ENCODE data around the gene LRRC71.
A peak's percentile ranks its signal among the peaks of the same experiment; 100 is the strongest.

Gene LRRC71

GRCh38 chr1:156920233-156921052, at the start of gene LRRC71:
Gene LRRC71, plus strand, starts transcription at chr1:156920632. Its CDS starts 172 bp downstream, at chr1:156920804.
- peak; percentile 58 for DNase-seq (ENCODE audit: low spot score)

GRCh38 chr1:156873659-156874058, 46.8 kb upstream of the LRRC71 start:
- no peak for DNase-seq (ENCODE audit: low spot score)

GRCh38 chr1:156874142-156874541, 46.3 kb upstream of the LRRC71 start:
- DNase-seq (ENCODE audit: low spot score) = no peak

GRCh38 chr1:156874572-156875340, 45.7 kb upstream of the LRRC71 start:
- DNase-seq (ENCODE audit: low spot score) = no peak

- DNase-seq (ENCODE audit: low spot score) = no peak
Observed at GRCh38 chr1:156875341-156875615, 45.2 kb upstream of the LRRC71 start.

GRCh38 chr1:156876281-156876680, 44.2 kb upstream of the LRRC71 start:
- DNase-seq (ENCODE audit: low spot score) = no peak

- no peak for DNase-seq (ENCODE audit: low spot score)
Observed at GRCh38 chr1:156877433-156878170, 42.8 kb upstream of the LRRC71 start.

- no peak for DNase-seq (ENCODE audit: low spot score)
Observed at GRCh38 chr1:156879876-156880275, 40.6 kb upstream of the LRRC71 start.

- DNase-seq (ENCODE audit: low spot score) = no peak
Observed at GRCh38 chr1:156880473-156880872, 40.0 kb upstream of the LRRC71 start.

GRCh38 chr1:156881101-156881500, 39.3 kb upstream of the LRRC71 start:
- DNase-seq (ENCODE audit: low spot score) = no peak

GRCh38 chr1:156881663-156882062, 38.8 kb upstream of the LRRC71 start:
- DNase-seq (ENCODE audit: low spot score) = no peak

- DNase-seq (ENCODE audit: low spot score) = no peak
Observed at GRCh38 chr1:156882543-156882942, 37.9 kb upstream of the LRRC71 start.

- no peak for DNase-seq (ENCODE audit: low spot score)
Observed at GRCh38 chr1:156883919-156884318, 36.5 kb upstream of the LRRC71 start.

- DNase-seq (ENCODE audit: low spot score) = no peak
Observed at GRCh38 chr1:156884560-156885184, 35.8 kb upstream of the LRRC71 start.

GRCh38 chr1:156885314-156885713, 35.1 kb upstream of the LRRC71 start:
- DNase-seq (ENCODE audit: low spot score) = no peak

- no peak for DNase-seq (ENCODE audit: low spot score)
Observed at GRCh38 chr1:156885880-156886355, 34.5 kb upstream of the LRRC71 start.

- no peak for DNase-seq (ENCODE audit: low spot score)
Observed at GRCh38 chr1:156886583-156887281, 33.7 kb upstream of the LRRC71 start.

GRCh38 chr1:156887317-156887716, 33.1 kb upstream of the LRRC71 start:
- DNase-seq (ENCODE audit: low spot score) = no peak

GRCh38 chr1:156887734-156888133, 32.7 kb upstream of the LRRC71 start:
- no peak for DNase-seq (ENCODE audit: low spot score)

GRCh38 chr1:156889802-156890580, 30.4 kb upstream of the LRRC71 start:
- peak; percentile 77 for DNase-seq (ENCODE audit: low spot score)
